22Rv1 (cell line): ENCODE data around the gene PDIA5.

Experiments
- H3K27ac ChIP-seq: fragments of 450-650 bp; 2 replicates; pipeline ENCODE4 v1.5.1; 2017
- ZFX ChIP-seq: fragments of 450-650 bp; IDR thresholded peaks from 2 replicates; pipeline ENCODE4 v1.6.1; 2017; ENCODE audit warnings: antibody characterized with exemption, borderline replicate concordance
- TF ChIP-seq, protein P1 (sequence below): fragments of 450-650 bp; IDR thresholded peaks from 2 replicates; pipeline ENCODE4 v1.5.1; 2017; ENCODE audit warnings: mild to moderate bottlenecking

Gene PDIA5

DNA sequence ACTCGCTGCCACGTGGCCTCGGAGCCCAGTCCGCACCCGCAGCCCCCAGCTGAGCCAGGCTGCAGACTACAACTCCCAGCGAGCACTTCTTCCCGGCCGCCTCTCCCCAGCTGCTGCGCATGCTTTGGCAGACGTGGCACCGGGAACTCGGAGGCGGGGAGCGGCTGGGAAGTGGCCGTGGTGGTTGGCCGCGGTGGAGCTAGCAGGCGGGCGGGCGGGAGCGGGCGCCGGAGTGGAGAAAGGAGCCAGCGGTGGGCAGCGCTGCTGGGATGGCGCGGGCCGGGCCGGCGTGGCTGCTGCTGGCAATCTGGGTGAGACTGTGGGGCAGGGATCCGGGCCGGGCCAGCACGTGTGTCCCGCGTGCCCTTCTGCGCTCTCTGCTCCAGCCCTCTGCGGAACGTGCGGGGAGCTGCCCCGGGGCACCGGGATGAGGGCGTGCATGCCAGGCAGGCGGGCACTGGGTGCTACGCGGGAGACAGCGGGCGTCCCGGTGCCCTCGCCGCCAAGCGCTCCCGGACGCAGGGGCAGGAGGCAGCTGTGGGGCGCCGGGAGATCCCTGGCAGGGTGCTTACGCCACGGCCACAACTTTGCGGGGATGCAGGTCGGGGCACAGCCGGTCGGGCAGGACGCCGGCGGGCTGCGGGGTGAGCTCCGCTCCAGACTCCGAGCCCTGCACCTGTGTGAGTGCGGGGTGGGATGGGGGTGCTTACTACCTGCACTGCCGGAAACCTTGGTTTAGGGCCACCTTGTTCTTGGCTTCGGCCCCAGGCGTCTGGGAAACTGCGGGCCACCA lies at the start of gene PDIA5:
TSS of gene PDIA5 (plus strand) at position 130 of the 793 bp plus-strand sequence. CDS start at position 270, 140 bp downstream.
- TF ChIP-seq ZFX: no peak
- TF ChIP-seq, protein P1, sequence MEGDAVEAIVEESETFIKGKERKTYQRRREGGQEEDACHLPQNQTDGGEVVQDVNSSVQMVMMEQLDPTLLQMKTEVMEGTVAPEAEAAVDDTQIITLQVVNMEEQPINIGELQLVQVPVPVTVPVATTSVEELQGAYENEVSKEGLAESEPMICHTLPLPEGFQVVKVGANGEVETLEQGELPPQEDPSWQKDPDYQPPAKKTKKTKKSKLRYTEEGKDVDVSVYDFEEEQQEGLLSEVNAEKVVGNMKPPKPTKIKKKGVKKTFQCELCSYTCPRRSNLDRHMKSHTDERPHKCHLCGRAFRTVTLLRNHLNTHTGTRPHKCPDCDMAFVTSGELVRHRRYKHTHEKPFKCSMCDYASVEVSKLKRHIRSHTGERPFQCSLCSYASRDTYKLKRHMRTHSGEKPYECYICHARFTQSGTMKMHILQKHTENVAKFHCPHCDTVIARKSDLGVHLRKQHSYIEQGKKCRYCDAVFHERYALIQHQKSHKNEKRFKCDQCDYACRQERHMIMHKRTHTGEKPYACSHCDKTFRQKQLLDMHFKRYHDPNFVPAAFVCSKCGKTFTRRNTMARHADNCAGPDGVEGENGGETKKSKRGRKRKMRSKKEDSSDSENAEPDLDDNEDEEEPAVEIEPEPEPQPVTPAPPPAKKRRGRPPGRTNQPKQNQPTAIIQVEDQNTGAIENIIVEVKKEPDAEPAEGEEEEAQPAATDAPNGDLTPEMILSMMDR: no peak
- H3K27ac ChIP-seq: peak within 1 kb of the TSS; percentile 82

DNA sequence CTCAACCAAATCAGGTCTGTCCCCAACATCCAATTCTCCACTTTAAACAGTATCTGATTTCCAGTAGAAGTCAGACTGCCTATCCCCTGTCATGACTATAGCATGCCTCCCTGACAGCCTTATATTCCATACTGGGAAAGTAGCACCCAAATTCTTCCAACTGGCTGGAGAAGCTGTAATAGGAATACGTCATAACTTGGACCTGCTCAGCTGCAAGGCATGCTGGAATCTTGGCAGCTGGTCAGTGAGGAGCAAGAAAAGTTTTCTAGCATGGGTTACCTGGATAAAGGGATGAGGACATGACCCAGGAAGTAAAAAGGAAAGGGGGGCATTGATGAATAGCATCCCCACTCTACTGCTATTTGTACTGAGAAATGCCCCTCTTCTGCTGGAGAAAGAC lies 48.1 kb upstream of the PDIA5 start:
- no peak overlapping the region for H3K27ac ChIP-seq
- TF ChIP-seq ZFX: no peak
- TF ChIP-seq, protein P1: no peak

DNA sequence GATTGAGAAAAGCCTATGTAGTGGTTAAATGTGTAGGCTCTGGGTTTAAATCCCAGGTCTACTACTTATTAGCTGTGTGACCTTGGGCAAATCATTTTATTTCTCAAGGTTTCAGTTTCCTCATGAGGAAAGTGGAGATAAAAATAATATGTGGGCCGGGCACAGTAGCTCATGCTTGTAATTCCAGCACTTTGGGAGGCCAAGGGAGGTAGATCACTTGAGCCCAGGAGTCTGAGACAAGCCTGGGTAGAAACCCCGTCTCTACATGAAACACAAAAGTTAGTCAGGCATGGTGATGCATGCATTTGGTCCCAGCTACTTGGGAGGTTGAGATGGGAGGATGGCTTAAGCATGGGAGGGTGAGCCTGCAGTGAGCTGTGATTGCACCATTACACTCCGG lies 47.7 kb upstream of the PDIA5 start:
- no peak for TF ChIP-seq ZFX
- TF ChIP-seq, protein P1: no peak
- H3K27ac ChIP-seq: no peak overlapping the region

DNA sequence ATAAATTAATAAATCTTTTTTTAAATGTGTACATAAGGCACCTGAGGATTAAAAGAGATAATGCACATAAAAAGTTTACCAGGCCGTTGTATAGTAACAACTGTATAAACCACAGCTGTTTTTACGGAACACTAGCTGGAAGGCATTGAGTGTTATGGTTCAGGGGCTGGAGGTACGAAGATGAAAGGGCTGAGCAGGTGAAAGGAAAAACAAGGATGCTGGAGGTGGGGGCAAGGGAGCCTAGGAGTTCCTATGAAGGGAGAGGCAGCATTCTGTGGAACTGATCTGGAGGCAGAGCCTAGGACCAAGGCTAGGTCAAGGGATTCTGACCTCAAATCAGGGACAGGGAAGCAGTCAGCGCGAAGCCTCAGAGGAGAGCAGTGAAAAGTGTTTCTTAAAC lies 47.2 kb upstream of the PDIA5 start:
- TF ChIP-seq, protein P1: no peak
- no peak for TF ChIP-seq ZFX
- no peak overlapping the region for H3K27ac ChIP-seq

DNA sequence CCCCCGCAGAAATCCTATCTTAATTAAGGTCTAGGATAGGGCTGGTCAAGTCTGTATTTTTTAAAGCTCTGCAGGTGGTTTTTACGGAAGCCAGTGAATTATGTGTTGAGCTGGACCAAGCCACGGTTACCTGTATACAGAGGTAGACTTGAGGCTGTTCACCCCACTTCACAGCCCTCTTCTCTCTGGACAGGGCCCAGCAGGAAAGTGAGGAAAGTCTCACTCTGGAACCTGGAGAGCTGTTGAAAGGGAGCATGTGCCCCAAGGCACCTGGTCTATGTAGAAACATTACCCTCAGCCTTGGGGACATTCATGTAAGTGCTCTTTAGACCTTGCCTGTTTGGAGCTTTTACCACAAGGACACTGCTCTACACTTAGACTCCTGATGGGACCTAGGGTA lies 46.1 kb upstream of the PDIA5 start:
- no peak overlapping the region for H3K27ac ChIP-seq
- TF ChIP-seq, protein P1: no peak
- no peak for TF ChIP-seq ZFX

DNA sequence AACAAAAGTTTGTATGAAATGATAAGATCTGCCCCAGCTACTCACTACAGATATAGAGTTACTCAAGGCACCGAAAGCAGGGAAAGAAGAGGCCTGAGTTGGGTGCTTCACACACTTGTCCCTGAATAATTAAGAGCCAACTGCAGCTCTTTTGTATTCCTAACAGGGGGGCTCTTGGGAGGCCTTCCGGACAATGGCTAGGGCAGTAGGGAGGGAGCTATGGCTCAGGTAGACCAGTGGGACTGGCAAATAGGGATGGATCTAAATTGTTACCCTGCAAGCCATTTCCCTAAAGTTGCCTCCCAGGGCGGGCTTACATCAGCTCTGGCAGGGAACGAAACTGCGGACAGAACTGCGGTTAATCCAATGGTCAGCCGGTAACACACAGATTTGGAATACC lies 45.4 kb upstream of the PDIA5 start:
- no peak overlapping the region for H3K27ac ChIP-seq
- TF ChIP-seq ZFX: no peak
- TF ChIP-seq, protein P1: no peak

DNA sequence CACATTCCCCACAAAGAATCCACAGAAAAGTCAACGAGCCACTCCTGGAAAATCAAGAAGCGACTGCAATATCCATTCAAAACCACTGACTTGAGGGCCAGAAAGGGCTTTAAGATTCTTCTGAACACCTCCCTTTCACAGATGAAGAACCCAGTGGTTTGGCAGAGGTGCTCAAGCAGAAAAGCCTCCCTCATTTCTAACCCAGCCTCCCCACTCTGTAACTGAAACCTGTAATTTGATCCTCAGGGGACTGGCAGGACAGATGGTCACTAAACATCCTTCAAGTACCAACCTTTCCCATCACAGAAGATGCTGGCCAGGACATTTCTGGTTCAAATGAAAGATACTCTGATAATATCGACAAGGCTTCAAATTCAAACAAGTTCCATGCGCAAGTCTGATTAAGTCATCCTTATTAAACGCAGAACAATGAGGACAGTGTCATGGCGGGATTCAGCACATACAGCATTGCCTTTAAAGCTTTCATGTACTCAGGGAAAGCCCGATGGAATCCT lies 44.8 kb upstream of the PDIA5 start:
- H3K27ac ChIP-seq: no peak overlapping the region
- no peak for TF ChIP-seq ZFX
- TF ChIP-seq, protein P1: no peak
